NCI-H2227 treated with DMSO at 0.1 percent for 48 hours (cell line): ENCODE data around the gene TCTN2.

Source experiments
- DNase-seq: peaks from one replicate; lab custom pipeline; 2025; lab: John Stamatoyannopoulos, UW

The TCTN2 gene

GRCh38 chr12:123686636-123687190 is 15.8 kb downstream of the TCTN2 start:
- no peak for DNase-seq

GRCh38 chr12:123690191-123690840 is 19.4 kb downstream of the TCTN2 start:
- no peak for DNase-seq

- no peak for DNase-seq
These were observed 25.3 kb downstream of the TCTN2 start for GRCh38 chr12:123696207-123696606.

- no peak for DNase-seq
These were observed 25.7 kb downstream of the TCTN2 start for GRCh38 chr12:123696646-123697045.

GRCh38 chr12:123705935-123706334 is 35.0 kb downstream of the TCTN2 start:
- DNase-seq = no peak

GRCh38 chr12:123707466-123707865 is 36.6 kb downstream of the TCTN2 start:
- DNase-seq = no peak

GRCh38 chr12:123712780-123713319 is 41.9 kb downstream of the TCTN2 start:
- DNase-seq = no peak

GRCh38 chr12:123713398-123713797 is 42.5 kb downstream of the TCTN2 start:
- no peak for DNase-seq

GRCh38 chr12:123713823-123714585 is 43.1 kb downstream of the TCTN2 start:
- DNase-seq = no peak

- no peak for DNase-seq
These were observed 44.3 kb downstream of the TCTN2 start for GRCh38 chr12:123715195-123715594.

GRCh38 chr12:123717350-123717749 is 46.4 kb downstream of the TCTN2 start:
- DNase-seq = no peak

- no peak for DNase-seq
These were observed 49.4 kb downstream of the TCTN2 start for GRCh38 chr12:123720141-123720814.

GRCh38 chr12:123721245-123721644 is 50.3 kb downstream of the TCTN2 start:
- no peak for DNase-seq

- DNase-seq = no peak
These were observed 52.1 kb downstream of the TCTN2 start for GRCh38 chr12:123723011-123723410.

GRCh38 chr12:123723765-123724164 is 52.9 kb downstream of the TCTN2 start:
- no peak for DNase-seq

GRCh38 chr12:123726244-123726643 is 55.3 kb downstream of the TCTN2 start:
- no peak for DNase-seq

GRCh38 chr12:123726962-123727361 is 56.0 kb downstream of the TCTN2 start:
- no peak for DNase-seq

- no peak for DNase-seq
These were observed 57.0 kb downstream of the TCTN2 start for GRCh38 chr12:123727878-123728277.

GRCh38 chr12:123731596-123731995 is 60.7 kb downstream of the TCTN2 start:
- DNase-seq = no peak

- no peak for DNase-seq
These were observed 61.3 kb downstream of the TCTN2 start for GRCh38 chr12:123732251-123732650.

GRCh38 chr12:123733229-123733628 is 62.3 kb downstream of the TCTN2 start:
- no peak for DNase-seq

GRCh38 chr12:123734268-123734667 is 63.4 kb downstream of the TCTN2 start:
- DNase-seq = no peak
